ENCODE measurements around the gene CLIP4.

CLIP4 gene

GRCh38 chr2:29143657-29144056 is 28.4 kb downstream of the CLIP4 start:
- TF ChIP-seq CREB5 (CRISPR knock-in tag; IDR thresholded peaks at IDR 0.05; ENCODE audit: low read depth) (no peak), ARNTL (CRISPR knock-in tag; IDR thresholded peaks at IDR 0.05; ENCODE audit: borderline replicate concordance, low read depth) (no peak), ESRRG (CRISPR knock-in tag; IDR thresholded peaks at IDR 0.05) (no peak), ZFP3 (CRISPR knock-in tag; IDR thresholded peaks at IDR 0.05) (no peak), SNAI2 (CRISPR knock-in tag; IDR thresholded peaks at IDR 0.05) (no peak), ZFP30 (CRISPR knock-in tag; IDR thresholded peaks at IDR 0.05) (no peak), TOX (CRISPR knock-in tag; IDR thresholded peaks at IDR 0.05; ENCODE audit: borderline replicate concordance) (no peak), OSR1 (CRISPR knock-in tag; IDR thresholded peaks at IDR 0.05) (no peak), PPARA (CRISPR knock-in tag; IDR thresholded peaks at IDR 0.05; ENCODE audit: borderline replicate concordance) (no peak), ZC3H10 (CRISPR knock-in tag; IDR thresholded peaks at IDR 0.05) (no peak), ZNF565 (CRISPR knock-in tag; conservative IDR thresholded peaks at IDR 0.05; ENCODE audit: low read depth) (no peak), TCF4 (CRISPR knock-in tag; IDR thresholded peaks at IDR 0.05; ENCODE audit: borderline replicate concordance) (no peak), RARB (CRISPR knock-in tag; IDR thresholded peaks at IDR 0.05) (no peak), POU6F1 (CRISPR knock-in tag; IDR thresholded peaks at IDR 0.05; ENCODE audit: borderline replicate concordance, low read depth) (no peak), ZNF70 (CRISPR knock-in tag; IDR thresholded peaks at IDR 0.05) (no peak), CSDC2 (CRISPR knock-in tag; IDR thresholded peaks at IDR 0.05) (no peak)
- TF ChIP-seq, protein P1, sequence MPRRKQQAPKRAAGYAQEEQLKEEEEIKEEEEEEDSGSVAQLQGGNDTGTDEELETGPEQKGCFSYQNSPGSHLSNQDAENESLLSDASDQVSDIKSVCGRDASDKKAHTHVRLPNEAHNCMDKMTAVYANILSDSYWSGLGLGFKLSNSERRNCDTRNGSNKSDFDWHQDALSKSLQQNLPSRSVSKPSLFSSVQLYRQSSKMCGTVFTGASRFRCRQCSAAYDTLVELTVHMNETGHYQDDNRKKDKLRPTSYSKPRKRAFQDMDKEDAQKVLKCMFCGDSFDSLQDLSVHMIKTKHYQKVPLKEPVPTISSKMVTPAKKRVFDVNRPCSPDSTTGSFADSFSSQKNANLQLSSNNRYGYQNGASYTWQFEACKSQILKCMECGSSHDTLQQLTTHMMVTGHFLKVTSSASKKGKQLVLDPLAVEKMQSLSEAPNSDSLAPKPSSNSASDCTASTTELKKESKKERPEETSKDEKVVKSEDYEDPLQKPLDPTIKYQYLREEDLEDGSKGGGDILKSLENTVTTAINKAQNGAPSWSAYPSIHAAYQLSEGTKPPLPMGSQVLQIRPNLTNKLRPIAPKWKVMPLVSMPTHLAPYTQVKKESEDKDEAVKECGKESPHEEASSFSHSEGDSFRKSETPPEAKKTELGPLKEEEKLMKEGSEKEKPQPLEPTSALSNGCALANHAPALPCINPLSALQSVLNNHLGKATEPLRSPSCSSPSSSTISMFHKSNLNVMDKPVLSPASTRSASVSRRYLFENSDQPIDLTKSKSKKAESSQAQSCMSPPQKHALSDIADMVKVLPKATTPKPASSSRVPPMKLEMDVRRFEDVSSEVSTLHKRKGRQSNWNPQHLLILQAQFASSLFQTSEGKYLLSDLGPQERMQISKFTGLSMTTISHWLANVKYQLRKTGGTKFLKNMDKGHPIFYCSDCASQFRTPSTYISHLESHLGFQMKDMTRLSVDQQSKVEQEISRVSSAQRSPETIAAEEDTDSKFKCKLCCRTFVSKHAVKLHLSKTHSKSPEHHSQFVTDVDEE (CRISPR knock-in tag; IDR thresholded peaks at IDR 0.05) = no peak
- TF ChIP-seq, protein P2, sequence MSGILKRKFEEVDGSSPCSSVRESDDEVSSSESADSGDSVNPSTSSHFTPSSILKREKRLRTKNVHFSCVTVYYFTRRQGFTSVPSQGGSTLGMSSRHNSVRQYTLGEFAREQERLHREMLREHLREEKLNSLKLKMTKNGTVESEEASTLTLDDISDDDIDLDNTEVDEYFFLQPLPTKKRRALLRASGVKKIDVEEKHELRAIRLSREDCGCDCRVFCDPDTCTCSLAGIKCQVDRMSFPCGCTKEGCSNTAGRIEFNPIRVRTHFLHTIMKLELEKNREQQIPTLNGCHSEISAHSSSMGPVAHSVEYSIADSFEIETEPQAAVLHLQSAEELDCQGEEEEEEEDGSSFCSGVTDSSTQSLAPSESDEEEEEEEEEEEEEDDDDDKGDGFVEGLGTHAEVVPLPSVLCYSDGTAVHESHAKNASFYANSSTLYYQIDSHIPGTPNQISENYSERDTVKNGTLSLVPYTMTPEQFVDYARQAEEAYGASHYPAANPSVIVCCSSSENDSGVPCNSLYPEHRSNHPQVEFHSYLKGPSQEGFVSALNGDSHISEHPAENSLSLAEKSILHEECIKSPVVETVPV (CRISPR knock-in tag; IDR thresholded peaks at IDR 0.05) = no peak
- ATAC-seq = no peak

- TF ChIP-seq, protein P2 (CRISPR knock-in tag; IDR thresholded peaks at IDR 0.05) = no peak
- TF ChIP-seq, protein P1 (CRISPR knock-in tag; IDR thresholded peaks at IDR 0.05) = no peak
- ATAC-seq = no peak
These were observed 31.0 kb downstream of the CLIP4 start for GRCh38 chr2:29146197-29146596.

- ATAC-seq = no peak
- TF ChIP-seq CSDC2 (CRISPR knock-in tag; IDR thresholded peaks at IDR 0.05) = no peak
- TF ChIP-seq, protein P3, sequence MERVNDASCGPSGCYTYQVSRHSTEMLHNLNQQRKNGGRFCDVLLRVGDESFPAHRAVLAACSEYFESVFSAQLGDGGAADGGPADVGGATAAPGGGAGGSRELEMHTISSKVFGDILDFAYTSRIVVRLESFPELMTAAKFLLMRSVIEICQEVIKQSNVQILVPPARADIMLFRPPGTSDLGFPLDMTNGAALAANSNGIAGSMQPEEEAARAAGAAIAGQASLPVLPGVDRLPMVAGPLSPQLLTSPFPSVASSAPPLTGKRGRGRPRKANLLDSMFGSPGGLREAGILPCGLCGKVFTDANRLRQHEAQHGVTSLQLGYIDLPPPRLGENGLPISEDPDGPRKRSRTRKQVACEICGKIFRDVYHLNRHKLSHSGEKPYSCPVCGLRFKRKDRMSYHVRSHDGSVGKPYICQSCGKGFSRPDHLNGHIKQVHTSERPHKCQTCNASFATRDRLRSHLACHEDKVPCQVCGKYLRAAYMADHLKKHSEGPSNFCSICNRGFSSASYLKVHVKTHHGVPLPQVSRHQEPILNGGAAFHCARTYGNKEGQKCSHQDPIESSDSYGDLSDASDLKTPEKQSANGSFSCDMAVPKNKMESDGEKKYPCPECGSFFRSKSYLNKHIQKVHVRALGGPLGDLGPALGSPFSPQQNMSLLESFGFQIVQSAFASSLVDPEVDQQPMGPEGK (CRISPR knock-in tag; IDR thresholded peaks at IDR 0.05; ENCODE audit: borderline replicate concordance) = no peak
- TF ChIP-seq SNAI2 (CRISPR knock-in tag; IDR thresholded peaks at IDR 0.05) = no peak
- TF ChIP-seq ESRRG (CRISPR knock-in tag; IDR thresholded peaks at IDR 0.05) = no peak
- TF ChIP-seq ZNF8 (CRISPR knock-in tag; IDR thresholded peaks at IDR 0.05) = no peak
- no peak for TF ChIP-seq BACH2 (CRISPR knock-in tag; IDR thresholded peaks at IDR 0.05; ENCODE audit: borderline replicate concordance)
- TF ChIP-seq, protein P1 (CRISPR knock-in tag; IDR thresholded peaks at IDR 0.05) = no peak
- TF ChIP-seq ZNF565 (CRISPR knock-in tag; conservative IDR thresholded peaks at IDR 0.05; ENCODE audit: low read depth) = no peak
These were observed 32.7 kb downstream of the CLIP4 start for GRCh38 chr2:29147963-29148362.

Data from SK-N-SH treated with all-trans-retinoic acid at 6 μM for 48 hours (cell line).